ENCODE data around the gene PLEKHG4B.
A peak's percentile ranks its signal among the peaks of the same experiment; 100 is the strongest.
"Not testable (repeated sequence)": the region's sequence is repeated elsewhere in the genome, so short reads cannot be mapped to it uniquely, and the experiment has no call there.

Gene PLEKHG4B

DNA sequence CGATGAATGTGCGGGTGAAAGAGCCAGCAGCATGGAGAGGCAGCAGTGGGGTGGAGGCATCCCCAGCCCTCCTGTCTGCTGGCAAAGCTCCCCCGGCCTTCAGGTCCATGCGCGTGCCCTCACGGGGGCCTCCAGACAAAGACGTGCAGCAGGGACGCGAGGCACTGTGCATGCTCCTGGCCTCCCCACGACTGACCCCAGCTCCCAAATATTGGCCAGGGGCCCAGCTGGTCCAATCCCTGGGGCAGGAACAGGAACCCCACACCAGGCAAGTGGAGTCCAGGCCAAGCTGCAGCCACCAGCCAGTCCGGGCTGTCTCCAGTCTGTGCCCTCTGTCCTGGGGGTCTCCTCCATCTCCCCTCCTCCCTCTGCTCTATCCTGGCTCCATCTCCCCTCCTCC is 65.8 kb downstream of the PLEKHG4B start:
- DNase-seq (ENCODE audit: low read depth) = no peak

DNA sequence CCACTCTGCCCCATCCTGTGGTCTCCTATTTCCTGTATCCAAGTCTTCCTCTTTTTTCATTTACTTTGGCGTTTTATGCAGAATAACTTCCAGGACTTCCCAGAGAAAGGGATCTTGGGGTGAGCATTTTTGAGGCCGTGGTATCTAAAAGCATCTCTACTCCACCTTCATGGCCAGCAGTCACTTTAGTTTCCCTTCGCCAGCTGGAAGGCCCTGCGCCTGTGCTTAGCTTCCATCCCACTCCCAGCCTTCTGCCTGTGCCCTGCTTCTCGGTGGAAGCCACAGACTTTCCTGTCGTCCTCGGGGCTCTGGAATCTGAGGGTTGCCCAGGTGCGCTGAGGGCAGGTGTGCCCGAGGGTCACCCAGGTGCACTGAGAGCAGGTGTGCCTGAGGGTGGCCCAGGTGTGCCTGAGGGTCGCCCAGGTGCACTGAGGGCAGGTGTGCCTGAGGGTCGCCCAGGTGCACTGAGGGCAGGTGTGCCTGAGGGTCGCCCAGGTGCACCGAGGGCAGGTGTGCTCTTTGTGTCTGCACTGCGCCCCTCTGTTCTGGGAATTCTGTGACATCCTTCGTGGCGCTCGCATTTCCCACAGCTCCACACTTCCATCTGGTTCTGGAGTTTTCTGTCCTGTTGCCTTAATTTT is 67.0 kb downstream of the PLEKHG4B start:
- DNase-seq (ENCODE audit: low read depth) = no peak

DNA sequence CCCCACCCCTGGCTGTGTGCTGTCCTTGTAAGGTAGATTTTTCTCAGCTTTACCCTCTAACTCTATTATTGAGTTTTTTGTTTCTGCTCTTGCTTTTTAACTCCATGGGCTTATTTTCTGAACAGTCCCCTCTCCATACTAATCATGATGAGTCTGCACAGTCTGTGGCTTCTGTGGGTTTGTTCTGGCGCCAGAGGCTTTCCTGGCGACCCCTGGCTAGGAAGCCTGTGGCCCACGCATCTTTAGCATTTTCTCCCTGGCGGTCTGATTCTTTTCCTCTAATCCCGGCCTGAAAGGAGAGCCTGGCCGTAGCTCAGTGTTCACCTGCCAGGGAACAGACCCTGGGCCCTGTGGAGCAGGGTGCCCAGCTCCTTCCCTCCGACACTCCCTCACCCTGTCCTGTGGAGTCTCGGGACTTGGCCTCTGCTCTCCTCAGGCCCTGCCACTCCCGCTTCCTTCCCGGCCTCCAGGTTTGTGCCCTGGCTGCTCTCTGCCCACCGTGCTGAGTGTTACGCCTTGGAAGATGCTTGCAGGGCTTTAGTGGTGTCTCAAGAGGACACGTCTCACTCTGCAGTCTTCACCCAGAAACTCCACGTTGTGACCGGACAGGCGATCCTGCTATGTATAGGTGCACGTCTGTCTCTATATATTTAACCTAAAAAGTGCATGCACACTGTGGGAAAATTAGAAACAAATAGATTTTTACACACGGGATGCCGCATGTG is 67.6 kb downstream of the PLEKHG4B start:
- peak; percentile 33 for DNase-seq (ENCODE audit: low read depth)

DNA sequence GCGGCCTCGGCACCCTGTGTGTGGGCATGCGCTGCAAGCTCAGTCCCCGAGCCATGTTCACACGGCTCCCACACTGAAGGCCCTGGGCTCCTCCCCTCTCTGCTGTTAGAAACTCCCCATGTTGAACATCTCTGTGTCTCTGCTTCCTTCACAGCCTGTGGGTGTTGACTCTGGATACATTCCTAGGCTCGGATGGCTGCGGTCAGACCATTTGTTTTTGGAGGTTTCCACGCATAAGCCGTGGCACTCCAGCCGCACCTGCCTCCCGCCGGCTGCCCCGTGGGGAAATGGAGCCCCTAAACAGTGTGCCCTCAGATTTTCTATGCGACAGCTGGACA is 68.2 kb downstream of the PLEKHG4B start:
- no peak for DNase-seq (ENCODE audit: low read depth)

DNA sequence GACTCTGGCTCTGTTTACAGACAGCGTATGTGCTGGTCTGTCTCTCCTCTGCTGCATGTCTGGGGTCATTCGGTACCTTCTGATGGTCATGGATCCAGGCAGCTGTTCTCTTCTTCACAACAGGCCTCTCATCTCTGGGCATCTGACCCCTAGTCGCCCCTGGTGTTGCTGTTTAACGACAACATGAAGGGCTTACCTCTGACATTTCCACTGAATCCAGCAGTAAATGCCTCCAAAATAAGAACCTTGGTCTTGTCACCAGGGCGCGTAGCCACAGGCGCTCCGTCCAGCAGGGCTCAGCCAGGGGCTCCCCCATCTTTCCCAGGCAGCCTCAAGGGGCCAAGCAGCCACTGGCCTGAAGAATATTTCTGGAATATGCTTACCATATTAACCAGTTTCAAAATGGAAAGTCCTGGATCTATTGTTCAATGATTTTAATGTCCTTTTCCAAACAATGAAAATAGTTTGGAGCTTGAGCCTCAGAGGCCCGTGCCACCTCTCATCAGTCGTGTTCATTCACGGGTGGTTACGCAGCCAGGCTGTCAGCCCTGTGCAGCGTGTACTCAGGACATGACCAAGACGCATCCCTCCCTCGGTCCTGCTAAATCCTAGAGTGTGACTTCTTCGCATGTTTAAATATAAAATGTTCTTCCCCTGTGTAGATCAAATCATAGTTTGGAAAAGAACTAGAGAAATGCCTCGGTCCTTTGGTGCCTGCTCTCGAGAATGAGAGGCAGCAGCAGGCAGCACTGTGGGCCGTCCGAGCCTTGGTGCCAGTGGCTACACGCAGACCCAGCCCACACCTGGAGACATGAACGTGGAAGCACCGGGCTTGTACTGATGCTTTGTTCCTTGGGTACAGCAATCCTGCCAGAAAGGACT is 69.2 kb downstream of the PLEKHG4B start:
- no peak for DNase-seq (ENCODE audit: low read depth)

DNA sequence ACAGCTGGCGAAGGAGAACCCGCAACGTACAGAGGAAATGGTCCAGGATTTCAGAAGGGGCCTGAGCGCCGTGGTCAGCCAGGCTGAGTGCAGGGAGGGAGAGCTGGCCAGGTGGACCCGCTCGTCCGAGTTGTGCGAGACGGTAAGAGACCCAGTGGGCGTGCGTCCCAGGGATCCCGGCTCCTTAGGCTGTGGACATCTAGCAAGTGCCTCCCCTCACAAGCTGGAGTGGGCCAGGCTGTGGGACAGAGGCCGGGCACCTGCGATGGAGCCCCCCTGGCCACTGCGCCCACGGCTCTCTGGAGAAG is 69.8 kb downstream of the PLEKHG4B start:
- no peak for DNase-seq (ENCODE audit: low read depth)

DNA sequence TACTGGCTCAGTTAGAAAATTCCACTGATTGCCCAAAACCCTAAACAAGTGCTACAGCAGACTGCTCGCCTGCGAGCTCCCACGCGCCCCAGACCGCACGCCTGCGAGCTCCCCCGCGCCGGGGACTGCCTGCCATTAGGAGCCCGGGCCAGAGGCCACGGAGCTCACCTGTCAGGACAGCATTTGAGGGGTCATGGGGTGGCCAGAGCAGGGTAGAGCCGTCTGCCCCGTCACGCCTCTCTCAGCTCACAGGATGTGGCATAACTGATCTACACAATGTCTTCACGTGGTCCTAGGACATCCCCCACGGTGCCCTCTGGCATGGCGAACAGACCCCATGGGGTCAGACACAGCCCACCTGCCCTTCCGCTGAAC is 70.2 kb downstream of the PLEKHG4B start:
- DNase-seq (ENCODE audit: low read depth) = no peak

DNA sequence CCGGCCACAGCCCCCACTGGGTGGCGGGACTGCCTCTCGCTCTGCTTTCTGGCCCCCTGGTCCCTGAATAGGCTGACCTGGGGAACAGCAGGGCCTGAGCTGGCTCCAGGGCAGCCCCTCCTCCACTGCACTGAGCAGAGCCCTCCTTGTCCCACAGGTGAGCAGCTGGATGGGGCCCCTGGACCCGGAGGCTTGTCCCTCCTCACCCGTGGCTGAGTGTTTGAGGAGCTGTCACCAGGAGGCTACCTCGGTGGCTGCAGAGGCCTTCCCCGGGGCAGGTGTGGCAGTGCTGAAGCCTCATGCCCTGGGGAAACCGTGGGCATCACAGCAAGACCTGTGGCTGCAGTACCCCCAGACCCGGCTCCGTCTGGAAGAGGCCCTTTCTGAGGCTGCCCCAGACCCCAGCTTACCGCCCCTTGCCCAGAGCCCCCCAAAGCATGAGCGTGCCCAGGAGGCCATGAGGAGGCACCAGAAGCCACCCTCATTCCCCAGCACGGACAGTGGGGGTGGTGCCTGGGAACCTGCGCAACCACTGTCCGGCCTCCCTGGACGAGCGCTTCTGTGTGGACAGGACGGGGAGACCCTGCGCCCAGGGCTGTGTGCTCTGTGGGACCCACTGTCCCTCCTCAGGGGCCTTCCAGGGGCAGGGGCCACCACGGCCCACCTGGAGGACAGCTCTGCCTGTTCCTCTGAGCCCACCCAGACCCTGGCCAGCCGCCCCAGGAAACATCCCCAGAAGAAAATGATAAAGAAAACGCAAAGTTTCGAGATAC is 70.8 kb downstream of the PLEKHG4B start:
- no peak for DNase-seq (ENCODE audit: low read depth)

DNA sequence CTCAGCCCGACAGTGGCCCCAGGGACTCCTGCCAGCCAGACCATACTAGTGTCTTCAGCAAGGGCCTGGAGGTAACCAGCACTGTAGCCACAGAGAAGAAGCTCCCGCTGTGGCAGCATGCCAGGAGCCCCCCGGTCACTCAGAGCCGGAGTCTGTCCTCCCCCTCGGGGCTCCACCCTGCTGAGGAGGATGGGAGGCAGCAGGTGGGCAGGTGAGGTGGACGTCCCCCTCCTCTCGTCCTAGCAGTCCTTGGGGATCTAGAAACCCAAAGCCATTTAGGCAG is 71.3 kb downstream of the PLEKHG4B start:
- no peak for DNase-seq (ENCODE audit: low read depth)

DNA sequence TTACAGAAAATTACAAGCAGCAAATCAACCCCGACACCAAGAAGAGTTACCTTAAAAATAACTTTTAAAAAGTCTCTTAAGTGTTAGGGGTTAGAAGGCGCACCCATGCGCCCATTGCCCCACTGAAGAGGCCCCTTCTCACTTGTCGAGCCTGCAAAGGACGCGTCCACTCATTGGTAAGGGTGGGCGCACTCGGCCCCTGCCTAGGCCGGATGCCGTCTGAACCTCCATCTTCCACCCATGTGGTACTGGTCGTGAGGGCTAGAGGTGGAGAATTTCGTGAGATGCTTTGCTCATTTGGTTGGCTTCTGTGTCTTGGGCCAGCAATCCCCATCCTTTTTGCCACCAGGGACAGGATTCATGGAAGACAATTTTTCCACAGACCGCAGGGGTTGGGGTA is 71.9 kb downstream of the PLEKHG4B start:
- DNase-seq (ENCODE audit: low read depth) = no peak

DNA sequence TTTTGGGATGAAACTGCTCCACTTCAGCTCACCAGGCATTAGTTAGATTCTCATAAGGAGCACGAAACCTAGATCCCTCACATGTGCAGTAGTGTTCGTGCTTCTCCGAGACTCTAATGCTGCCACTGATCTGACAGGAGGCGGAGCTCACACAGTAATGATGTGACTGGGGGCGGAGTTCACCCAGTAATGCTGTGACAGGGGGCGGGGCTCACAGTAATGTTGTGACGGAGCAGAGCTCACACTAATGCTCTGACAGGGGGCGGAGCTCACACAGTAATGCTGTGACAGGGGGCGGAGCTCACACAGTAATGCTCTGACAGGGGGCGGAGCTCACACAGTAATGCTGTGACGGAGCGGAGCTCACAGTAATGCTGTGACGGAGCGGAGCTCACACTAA is 72.3 kb downstream of the PLEKHG4B start:
- DNase-seq (ENCODE audit: low read depth) = no peak

DNA sequence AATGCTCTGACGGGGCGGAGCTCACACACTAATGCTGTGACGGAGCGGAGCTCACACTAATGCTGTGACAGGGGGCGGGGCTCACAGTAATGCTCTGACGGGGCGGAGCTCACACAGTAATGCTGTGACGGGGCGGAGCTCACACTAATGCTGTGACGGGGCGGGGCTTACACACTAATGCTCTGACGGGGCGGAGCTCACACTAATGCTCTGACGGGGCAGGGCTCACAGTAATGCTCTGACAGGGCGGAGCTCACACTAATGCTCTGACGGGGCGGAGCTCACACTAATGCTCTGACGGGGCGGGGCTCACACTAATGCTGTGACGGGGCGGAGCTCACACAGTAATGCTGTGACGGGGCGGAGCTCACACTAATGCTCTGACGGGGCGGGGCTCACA is 72.8 kb downstream of the PLEKHG4B start:
- DNase-seq (ENCODE audit: low read depth) = not testable (repeated sequence)

DNA sequence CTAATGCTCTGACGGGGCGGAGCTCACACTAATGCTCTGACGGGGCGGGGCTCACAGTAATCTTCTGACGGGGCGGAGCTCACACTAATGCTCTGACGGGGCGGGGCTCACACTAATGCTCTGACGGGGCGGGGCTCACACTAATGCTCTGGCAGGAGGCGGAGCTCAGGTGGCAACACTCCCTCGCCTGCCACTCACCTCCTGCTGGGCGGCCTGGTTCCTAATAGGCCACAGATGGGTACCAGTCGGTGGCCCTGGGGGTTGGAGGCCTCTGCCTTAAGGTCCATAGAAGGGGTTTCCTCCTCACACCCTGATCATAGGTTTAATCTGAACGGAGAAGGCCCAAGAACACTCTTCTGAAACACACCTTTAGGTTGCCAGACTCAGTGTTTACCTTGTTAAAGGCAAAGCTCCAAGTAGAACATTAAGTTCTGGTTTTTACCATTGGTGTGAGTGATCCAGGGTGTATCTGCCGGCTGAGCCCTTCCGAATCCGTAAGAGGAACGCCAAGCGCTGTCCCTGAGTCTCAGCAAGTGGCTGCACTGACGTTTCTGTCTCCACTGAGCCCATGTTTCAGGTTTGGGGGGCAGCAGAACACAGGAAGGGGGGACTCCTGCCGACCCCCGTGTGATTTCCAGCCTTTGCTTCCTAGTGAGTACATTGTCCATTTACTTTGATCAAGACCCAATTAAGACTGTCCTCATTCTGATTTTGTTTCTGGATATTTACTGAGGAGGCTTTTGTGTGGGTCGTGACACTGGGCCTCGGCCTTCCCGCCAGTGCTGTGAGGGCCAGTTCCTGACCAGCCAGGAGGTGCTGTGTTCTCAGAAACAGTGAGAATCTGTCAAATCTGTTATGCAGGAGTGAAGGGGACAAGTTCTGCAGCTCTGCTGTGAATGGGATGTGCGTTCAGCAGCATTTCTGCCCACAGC is 74.7 kb downstream of the PLEKHG4B start:
- no peak for DNase-seq (ENCODE audit: low read depth)

DNA sequence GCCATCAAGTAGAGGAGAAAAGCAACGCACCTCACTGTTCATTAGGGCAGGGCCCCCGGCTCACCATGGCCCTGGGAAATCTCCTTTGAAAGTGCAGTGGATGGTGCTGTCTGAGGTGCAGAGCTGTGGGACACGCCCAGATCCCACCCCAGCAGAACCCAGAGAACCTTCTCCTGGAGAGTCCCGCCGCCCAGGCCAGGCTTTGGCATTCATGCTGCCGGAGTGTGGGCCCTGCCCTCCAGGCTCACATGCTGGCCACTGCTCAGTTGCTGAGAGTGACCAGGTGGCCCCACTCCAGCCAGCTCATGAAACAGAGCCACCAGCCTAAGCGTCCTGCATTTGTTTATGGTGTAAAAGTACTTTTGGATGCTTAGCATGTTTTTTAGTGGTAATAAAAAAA is 75.5 kb downstream of the PLEKHG4B start:
- DNase-seq (ENCODE audit: low read depth) = no peak

DNA sequence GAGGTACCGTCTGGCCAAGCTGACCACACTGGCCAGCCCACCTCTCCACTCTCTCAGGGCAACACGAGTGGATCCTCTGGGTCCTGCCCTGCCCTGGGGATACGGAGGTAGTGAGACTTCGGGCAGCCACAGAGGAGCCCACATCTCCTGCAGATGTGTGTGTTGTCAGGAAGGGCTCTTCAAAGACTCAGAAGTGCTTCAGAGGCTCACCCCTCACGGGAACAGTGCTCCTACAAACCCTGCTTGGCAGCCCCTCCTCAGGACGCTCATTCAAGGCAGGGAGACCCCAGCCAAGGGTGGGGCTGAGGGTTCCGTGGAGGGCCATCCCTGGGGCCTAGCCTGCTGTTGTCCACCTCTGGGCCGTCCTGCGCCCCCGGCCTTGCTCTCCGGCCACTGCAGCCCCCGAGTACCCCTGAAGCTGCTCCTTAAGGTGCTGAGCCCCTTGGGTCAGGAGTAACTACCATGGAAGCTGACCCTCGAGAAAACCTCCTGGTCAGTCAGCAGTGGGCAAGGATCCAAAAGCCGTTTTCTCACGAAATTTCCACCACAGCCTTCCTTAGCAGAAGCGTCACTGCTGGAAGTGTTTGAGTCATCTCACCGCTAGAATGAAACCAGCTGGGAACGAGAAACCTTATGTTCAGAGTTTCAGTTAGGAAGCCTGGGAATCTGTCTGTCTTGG is 76.2 kb downstream of the PLEKHG4B start:
- peak; percentile 84 for DNase-seq (ENCODE audit: low read depth)

DNA sequence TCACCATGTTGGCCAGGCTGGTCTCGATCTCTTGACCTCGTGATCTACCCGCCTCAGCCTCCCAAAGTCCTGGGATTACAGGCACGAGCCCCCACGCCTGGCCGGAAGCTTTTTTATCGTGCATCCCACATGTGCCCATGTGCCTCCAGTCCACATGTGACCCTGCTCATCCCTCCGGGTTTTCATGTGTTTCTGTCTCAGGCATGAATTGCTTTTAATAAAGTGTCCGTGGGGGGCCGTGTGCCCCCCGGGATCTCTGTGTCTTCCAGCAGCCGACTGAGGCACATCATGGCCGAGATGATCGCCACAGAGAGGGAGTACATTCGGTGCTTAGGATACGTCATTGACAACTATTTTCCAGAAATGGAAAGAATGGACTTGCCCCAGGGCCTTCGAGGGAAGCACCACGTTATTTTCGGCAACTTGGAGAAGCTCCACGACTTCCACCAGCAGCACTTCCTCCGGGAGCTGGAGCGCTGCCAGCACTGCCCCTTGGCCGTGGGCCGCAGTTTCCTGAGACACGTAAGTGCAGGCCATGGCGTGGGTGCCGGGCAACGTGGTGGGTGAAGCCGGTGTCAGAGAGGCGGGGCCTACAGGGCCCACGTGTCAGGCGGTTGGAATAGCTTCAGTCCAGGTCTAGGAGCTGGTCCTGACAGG is 77.2 kb downstream of the PLEKHG4B start:
- DNase-seq (ENCODE audit: low read depth) = no peak

DNA sequence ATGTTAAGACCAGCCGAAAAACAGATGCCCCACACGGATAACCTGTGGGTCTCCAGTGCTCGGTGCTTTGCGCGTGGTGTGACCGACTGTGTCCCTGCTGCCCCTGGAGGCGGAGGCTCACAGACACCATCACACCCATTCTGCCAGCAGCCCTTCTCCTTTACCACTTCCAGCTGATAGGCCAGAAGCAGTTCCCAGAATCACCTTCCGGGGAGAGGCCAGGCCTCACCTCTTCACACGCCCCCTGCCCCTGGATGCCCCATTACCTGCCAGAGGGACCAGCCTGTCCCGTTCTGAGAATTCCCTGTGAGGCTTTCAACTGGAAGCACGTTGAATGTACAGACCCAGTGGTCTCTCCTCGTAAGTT is 77.7 kb downstream of the PLEKHG4B start:
- DNase-seq (ENCODE audit: low read depth) = no peak

DNA sequence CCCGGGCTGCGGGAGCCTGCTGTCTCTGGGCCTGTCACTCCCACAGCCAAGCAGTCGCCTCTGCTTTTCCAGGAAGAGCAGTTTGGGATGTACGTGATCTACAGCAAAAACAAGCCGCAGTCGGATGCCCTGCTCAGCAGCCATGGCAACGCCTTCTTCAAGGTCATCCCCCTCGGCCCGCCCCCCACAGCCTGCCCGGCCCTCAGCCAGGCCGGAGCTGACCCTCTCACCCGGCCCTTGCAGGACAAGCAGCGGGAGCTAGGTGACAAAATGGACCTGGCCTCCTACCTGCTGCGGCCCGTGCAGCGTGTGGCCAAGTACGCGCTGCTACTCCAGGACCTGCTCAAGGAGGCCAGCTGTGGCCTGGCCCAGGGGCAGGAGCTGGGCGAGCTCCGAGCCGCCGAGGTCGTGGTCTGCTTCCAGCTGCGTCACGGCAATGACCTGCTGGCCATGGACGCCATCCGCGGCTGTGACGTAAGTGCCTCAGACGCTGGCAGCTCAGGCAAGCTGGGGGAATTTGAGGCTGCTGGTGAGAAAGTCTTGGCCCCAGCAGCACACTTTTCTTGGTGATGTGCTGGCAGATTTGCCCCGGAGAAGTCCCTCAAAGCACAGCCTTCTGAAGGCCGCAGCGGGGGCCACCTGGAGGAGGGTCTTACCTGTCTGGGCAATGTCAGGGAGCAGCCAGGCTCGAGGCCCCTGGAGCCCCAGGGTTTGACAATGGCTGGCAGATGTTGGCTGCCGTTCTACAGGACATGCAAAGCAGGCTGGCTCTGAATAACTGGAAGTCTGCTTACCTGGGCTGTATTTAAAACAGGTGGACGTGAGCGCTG is 79.2 kb downstream of the PLEKHG4B start:
- DNase-seq (ENCODE audit: low read depth) = no peak

DNA sequence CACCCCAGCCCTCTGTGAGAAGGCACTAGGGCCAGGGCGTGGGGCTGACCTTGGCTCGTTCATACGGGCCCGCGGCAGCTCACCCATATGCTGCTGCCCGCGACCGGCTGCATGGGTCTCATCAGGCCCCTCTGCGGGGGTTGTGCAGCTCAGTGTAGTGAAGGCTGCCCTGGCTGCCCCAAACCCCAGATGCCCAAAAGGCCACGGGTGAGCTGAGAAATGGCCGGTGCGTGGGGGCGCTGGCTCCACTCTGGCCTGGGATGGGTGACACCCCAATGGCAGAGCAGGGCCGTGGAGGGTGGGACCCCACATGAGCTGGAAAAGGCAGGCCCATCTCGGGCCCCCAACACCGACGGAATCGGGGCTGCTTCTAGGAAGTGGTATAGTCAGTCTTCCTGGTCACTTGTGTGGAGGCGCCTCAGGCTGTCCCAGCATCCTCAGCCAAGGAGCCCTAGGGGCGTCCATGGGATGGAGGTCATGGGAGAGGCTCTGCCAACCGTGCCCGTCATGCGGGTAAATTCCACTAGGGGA is 79.9 kb downstream of the PLEKHG4B start:
- DNase-seq (ENCODE audit: low read depth) = no peak

DNA sequence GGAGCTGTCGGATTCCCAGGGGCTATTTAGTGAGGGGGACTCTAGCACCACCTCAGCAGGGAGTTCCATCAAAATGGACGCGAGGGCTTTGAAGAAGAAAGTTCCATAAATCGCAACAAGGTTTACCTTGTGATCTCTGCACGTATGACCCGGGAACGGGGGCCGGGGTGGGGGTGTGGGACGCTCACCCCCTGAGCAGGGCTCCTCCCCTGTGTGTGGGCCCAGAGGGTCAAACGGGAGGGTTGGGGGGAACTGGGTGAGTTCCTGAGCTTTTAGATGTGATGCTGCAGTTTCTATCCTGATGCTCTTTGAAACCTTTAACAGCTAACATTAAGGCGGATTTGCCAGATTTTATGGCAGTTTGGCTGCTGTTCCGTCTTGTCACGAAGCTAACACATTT is 80.5 kb downstream of the PLEKHG4B start:
- DNase-seq (ENCODE audit: low read depth) = no peak
